Parathyroid adenoma (tissue), 2 donors: ENCODE data around the gene SAP30.

Source experiments
- H2AFZ ChIP-seq: fragments of 300-600 bp; sonication (generic); one replicate; pipeline ENCODE4 v1.7.0; 2017; ENCODE audit warnings: antibody characterized with exemption, mild to moderate bottlenecking
- H3K27ac ChIP-seq: fragments of 300-600 bp; sonication (generic); one replicate; pipeline ENCODE4 v1.7.0; 2017
- H3K27me3 ChIP-seq: fragments of 300-600 bp; sonication (generic); one replicate; pipeline ENCODE4 v1.7.0; 2017; ENCODE audit warnings: low read length; ENCODE audit not compliant: control insufficient read depth, insufficient read depth
- H3K36me3 ChIP-seq: fragments of 300-600 bp; sonication (generic); one replicate; pipeline ENCODE4 v1.7.0; 2017; ENCODE audit warnings: low read length; ENCODE audit not compliant: control insufficient read depth, insufficient read depth
- H3K4me1 ChIP-seq: fragments of 300-600 bp; sonication (generic); one replicate; pipeline ENCODE4 v1.7.0; 2017; ENCODE audit warnings: control low read depth
- H3K4me2 ChIP-seq: fragments of 300-600 bp; sonication (generic); one replicate; pipeline ENCODE4 v1.7.0; 2017; ENCODE audit warnings: low read length
- H3K4me3 ChIP-seq: fragments of 300-600 bp; sonication (generic); one replicate; pipeline ENCODE4 v1.7.0; 2017; ENCODE audit warnings: low read depth, low read length
- H3K79me2 ChIP-seq: fragments of 300-600 bp; sonication (generic); one replicate; pipeline ENCODE4 v1.7.0; 2017; ENCODE audit warnings: control low read depth
- H3K9ac ChIP-seq: fragments of 300-600 bp; sonication (generic); one replicate; pipeline ENCODE4 v1.7.0; 2017; ENCODE audit warnings: mild to moderate bottlenecking
- H3K9me3 ChIP-seq: fragments of 300-600 bp; sonication (generic); one replicate; pipeline ENCODE4 v1.7.0; 2017; ENCODE audit warnings: low read length; ENCODE audit not compliant: control insufficient read depth
- TF ChIP-seq, protein P1 (sequence below): fragments of 300-600 bp; sonication (generic); IDR thresholded peaks from one replicate; pipeline ENCODE4 v1.7.0; 2017; ENCODE audit warnings: antibody characterized with exemption, mild to moderate bottlenecking
- donor health status: primary hyperparathyroidism.

The SAP30 gene

DNA sequence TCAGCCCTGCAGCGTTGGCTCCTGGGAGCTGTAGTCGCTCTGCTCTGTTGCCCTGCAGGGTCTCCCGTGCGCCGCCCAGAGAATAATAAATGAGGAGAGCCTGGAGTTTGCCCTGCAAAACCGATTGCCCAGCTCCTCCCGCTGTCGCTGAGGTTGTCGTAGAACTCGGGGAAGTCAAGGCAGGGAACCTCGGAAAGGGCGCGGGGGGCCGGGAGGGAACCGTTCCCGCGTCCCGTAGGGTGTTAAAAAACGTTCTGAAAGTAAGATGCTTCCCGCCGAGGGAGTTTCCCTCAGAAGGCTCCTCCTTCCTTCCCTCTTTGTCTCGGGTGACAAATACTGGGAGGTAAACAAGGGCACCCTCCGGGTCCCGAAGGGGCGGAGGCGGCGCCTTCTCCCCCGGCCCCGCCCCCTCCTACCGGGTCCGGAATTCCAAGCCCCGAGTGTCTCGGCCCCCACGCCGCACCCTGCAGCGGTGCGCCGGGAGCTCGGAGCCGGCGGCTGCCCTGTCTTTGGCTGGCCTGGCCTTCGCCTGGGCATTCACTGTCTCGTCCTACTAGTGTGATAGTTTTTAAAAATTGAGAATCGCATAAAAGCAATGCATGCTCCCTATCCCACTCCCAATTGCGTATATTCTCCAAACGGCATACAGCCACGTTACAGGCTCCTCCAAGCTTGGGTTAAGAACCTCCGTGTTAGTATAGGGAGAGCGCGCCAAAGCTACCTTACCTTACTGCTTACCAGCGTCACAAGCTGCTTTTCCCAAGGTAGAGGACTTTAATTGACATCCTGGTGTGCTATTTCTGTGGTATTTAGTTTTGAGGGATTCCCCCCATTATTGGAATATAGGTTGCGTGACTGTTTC lies 35.6 kb upstream of the SAP30 start:
- TF ChIP-seq, protein P1, sequence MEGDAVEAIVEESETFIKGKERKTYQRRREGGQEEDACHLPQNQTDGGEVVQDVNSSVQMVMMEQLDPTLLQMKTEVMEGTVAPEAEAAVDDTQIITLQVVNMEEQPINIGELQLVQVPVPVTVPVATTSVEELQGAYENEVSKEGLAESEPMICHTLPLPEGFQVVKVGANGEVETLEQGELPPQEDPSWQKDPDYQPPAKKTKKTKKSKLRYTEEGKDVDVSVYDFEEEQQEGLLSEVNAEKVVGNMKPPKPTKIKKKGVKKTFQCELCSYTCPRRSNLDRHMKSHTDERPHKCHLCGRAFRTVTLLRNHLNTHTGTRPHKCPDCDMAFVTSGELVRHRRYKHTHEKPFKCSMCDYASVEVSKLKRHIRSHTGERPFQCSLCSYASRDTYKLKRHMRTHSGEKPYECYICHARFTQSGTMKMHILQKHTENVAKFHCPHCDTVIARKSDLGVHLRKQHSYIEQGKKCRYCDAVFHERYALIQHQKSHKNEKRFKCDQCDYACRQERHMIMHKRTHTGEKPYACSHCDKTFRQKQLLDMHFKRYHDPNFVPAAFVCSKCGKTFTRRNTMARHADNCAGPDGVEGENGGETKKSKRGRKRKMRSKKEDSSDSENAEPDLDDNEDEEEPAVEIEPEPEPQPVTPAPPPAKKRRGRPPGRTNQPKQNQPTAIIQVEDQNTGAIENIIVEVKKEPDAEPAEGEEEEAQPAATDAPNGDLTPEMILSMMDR, result no peak
- peak overlapping the region; percentile 81 for H2AFZ ChIP-seq
- H3K4me3 ChIP-seq, result peak overlapping the region; percentile 98
- H3K4me2 ChIP-seq, result peak overlapping the region; percentile 73
- H3K9ac ChIP-seq, result no peak overlapping the region
- no peaks in the 10 kb centered on the region for H3K4me1 ChIP-seq
- no peaks in the 10 kb centered on the region for H3K27me3 ChIP-seq
- no peaks in the 10 kb centered on the region for H3K36me3 ChIP-seq
- no peaks in the 10 kb centered on the region for H3K9me3 ChIP-seq
- peak overlapping the region; percentile 94 for H3K27ac ChIP-seq
- H3K79me2 ChIP-seq, result no peaks in the 10 kb centered on the region

DNA sequence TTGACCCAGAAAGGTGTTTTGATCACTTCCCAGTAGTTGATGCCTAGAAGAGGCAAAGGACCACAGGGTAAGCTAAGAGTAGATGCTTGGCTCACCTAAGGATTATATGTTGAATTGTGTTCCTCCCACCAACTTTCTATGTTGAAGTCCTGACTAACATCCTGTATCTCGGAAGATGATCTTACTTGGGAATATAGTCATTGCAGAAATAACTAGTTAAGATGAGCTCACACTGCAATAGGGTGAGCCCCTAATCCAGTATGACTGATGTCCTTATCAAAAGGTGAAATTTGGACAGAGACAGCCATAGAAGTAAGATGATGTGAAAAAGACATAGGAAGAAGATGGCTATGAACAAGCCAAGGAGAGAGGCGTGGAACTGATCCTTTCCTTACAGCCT lies 33.3 kb upstream of the SAP30 start:
- Histone ChIP-seq H3K36me3 (no peaks in the 10 kb centered on the region), H2AFZ (no peak overlapping the region), H3K9ac (no peak overlapping the region), H3K4me3 (no peak overlapping the region), H3K4me2 (no peak overlapping the region), H3K27ac (no peak overlapping the region), H3K27me3 (no peaks in the 10 kb centered on the region), H3K4me1 (no peaks in the 10 kb centered on the region), H3K79me2 (no peaks in the 10 kb centered on the region), H3K9me3 (no peaks in the 10 kb centered on the region)
- TF ChIP-seq, protein P1, result no peak

DNA sequence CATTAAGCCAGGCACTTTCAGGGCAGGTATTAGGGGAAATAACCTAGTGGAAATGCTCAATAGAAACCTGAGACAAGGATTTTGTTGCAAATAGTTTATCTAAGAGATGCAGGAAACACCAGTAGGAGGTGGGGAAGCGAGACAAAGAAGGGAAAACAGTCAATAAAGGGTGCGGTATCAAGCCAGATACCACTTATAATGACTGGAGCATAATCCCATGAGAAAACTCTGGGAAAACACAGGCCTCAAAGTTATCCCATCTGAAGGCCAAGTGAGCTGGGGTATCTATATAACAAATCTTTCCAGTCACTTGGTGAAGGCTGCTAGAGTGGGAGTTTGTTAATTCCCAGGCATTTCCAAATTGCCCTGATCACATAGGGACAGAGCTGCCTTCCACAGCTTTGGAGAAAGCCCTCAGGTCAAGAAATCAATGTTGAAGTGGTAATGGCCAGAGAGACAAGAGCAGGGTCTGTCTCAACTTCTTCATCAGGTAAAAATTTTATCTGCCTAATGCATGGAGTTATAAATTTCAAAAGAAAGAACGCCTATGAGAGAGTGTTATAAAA lies 26.8 kb upstream of the SAP30 start:
- TF ChIP-seq, protein P1, result no peak

DNA sequence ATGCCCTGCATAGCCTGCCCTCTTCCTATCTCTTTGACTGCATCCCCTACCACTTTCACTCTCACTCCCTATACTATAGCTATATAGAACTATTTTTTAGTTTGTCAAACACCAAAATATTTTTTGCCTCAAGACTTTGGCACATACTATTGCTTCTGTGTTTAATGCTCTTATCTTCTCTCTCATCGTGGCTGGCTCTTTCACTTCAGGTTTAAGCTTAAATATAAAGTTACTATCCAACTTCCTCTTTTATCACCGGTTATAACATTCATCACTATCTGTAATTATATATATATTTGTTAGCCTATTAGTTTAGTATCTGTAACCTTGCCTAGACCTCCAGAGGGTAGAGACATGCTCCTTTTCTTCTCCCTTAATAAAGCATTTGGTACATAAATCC lies 25.1 kb upstream of the SAP30 start:
- Histone ChIP-seq H3K9ac (no peak overlapping the region), H3K9me3 (no peaks in the 10 kb centered on the region), H2AFZ (no peak overlapping the region), H3K27ac (no peak overlapping the region), H3K36me3 (no peaks in the 10 kb centered on the region), H3K79me2 (no peaks in the 10 kb centered on the region), H3K4me3 (no peak overlapping the region), H3K4me2 (no peak overlapping the region), H3K4me1 (no peaks in the 10 kb centered on the region), H3K27me3 (no peaks in the 10 kb centered on the region)
- TF ChIP-seq, protein P1, result no peak

More for the DNA sequence above, 26.8 kb upstream of the SAP30 start:
- Histone ChIP-seq H2AFZ (no peak overlapping the region), H3K79me2 (no peaks in the 10 kb centered on the region), H3K36me3 (no peaks in the 10 kb centered on the region), H3K27me3 (no peaks in the 10 kb centered on the region), H3K9me3 (no peaks in the 10 kb centered on the region), H3K9ac (no peak overlapping the region), H3K4me2 (no peak overlapping the region), H3K27ac (no peak overlapping the region), H3K4me3 (no peak overlapping the region), H3K4me1 (no peaks in the 10 kb centered on the region)
